ENCODE data around the gene TIMP4.

DNA sequence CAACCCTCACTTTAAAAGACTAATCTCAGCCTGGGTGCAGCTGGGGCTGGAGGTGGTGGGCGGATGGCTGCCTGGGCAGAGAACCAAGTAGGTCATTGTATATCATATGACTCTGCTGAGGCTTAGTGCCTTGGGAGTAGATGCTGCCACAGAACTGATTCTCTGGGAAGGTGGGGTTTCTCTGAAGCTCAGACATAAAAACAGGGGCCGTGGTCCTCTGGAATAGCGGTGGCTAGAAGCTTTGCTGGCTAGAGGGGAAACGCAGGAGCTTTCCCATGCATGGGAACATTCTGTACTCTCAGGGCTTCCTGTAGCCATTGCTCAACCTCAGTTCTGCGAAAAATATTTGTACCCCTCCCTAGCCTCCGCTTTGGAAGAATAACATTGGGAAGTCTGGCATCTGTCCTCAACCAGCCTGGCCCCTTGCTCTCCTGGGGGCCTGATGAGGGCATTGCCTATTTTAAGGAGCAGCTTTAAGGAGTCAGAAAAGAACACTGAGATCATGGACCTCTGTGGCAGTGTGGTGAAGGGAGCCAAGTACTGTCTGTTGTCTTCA lies 14.7 kb downstream of the TIMP4 start:
- no peak for TF ChIP-seq CTCF (IDR thresholded peaks at IDR 0.05; ENCODE audit: low read depth, low read length, poor library complexity, severe bottlenecking)
- TF ChIP-seq EZH2phosphoT487 (IDR thresholded peaks at IDR 0.05; ENCODE audit: borderline replicate concordance, low read length): no peak

Measured in DOHH2 (cell line).